Epithelial cell of esophagus (primary cell): ENCODE data around the gene BRWD1.
A peak's percentile ranks its signal among the peaks of the same experiment; 100 is the strongest.
"Not testable (repeated sequence)": the region's sequence is repeated elsewhere in the genome, so short reads cannot be mapped to it uniquely, and the experiment has no call there.

Source experiments
- DNase-seq: peaks from one replicate; pipeline ENCODE4 v3.0.0; 2010; ENCODE audit warnings: low read depth
- H3K4me3 ChIP-seq: 2 replicates; pipeline ENCODE4 v1.5.1; 2011; ENCODE audit warnings: mild to moderate bottlenecking, low read length, control low read depth
- TF ChIP-seq, protein P1 (sequence below): IDR thresholded peaks from 2 replicates; pipeline ENCODE4 v1.5.1; 2011; ENCODE audit warnings: low read depth, mild to moderate bottlenecking, low read length, control low read depth, inconsistent platforms; ENCODE audit not compliant: insufficient read depth; ENCODE audit errors: missing control alignments

The BRWD1 gene

GRCh38 chr21:39142972-39143371 is 170.5 kb downstream of the BRWD1 start:
- H3K4me3 ChIP-seq: no peak overlapping the region
- TF ChIP-seq, protein P1, sequence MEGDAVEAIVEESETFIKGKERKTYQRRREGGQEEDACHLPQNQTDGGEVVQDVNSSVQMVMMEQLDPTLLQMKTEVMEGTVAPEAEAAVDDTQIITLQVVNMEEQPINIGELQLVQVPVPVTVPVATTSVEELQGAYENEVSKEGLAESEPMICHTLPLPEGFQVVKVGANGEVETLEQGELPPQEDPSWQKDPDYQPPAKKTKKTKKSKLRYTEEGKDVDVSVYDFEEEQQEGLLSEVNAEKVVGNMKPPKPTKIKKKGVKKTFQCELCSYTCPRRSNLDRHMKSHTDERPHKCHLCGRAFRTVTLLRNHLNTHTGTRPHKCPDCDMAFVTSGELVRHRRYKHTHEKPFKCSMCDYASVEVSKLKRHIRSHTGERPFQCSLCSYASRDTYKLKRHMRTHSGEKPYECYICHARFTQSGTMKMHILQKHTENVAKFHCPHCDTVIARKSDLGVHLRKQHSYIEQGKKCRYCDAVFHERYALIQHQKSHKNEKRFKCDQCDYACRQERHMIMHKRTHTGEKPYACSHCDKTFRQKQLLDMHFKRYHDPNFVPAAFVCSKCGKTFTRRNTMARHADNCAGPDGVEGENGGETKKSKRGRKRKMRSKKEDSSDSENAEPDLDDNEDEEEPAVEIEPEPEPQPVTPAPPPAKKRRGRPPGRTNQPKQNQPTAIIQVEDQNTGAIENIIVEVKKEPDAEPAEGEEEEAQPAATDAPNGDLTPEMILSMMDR: no peak
- peak; percentile 36 for DNase-seq

GRCh38 chr21:39141502-39141901 is 171.9 kb downstream of the BRWD1 start:
- no peak overlapping the region for H3K4me3 ChIP-seq
- TF ChIP-seq, protein P1: no peak
- DNase-seq: no peak

DNA sequence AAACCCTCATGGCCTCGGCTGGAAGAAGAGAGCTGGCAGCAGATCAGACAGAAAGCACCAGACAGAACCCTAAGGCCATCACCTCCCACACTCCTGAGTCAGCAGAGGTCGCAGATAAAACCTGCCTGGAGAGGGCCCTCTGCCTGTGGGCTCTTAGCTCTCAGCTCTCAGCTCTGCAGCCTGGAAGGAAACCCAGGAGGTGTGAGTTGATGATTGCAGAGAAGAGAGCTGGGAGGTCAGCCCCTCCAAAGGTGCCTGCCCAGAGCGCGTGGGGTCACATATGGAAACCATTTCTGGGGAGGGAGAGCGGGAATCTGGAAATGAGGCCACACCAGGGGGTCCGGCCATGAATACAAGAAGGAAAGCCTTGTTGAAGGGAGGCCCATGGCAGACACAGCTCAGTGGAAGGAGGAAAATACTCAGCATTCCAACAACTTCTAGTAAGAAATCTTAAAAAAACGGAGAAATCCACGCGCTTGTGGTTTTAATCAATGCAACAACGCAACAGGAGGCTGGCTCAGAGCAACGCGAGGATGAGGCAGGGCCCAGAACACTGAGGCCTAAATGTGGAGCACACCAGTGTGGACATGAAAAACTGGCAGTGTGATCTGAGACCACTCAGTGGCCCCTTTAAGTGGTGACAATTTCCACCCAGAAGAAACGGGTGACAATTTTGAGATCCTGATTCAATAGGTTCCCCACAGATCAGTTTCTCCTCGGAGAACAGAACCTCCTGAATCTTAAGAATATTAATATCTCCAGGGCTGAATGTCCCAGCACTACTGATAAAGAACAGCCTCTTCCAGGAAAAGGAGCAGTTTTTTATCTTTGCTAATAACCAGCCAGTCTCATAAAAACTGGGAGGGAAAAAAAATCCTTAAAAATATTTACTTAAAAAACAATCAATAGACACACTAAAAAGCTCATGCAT is 175.9 kb downstream of the BRWD1 start:
- H3K4me3 ChIP-seq: no peak overlapping the region
- peak; percentile 61 for DNase-seq
- TF ChIP-seq, protein P1: no peak

DNA sequence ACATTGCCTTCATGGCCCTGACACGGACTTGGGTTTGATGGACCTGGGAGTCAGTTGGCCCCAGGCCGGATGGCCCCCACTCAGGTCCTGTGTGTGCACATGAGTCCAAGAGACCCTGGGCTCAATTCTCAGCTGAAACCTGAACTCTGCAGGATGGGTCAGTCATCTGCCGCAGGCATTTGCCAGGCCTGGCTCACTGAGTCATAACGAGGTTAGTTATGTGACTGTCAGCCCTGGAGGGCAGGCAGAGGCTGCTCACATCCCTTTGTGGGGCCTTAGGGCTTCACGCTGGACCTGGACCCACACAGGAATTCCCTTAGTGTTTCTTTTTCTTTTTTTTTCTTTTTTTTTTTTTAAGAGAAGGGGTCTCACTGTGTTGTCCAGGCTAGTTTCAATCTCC is 176.7 kb downstream of the BRWD1 start:
- TF ChIP-seq, protein P1: no peak
- no peak overlapping the region for H3K4me3 ChIP-seq
- peak; percentile 72 for DNase-seq

GRCh38 chr21:39136138-39136537 is 177.3 kb downstream of the BRWD1 start:
- not testable (repeated sequence) for H3K4me3 ChIP-seq
- TF ChIP-seq, protein P1: peak; percentile 61
- peak; percentile 70 for DNase-seq

GRCh38 chr21:39134288-39134810 is 179.1 kb downstream of the BRWD1 start:
- H3K4me3 ChIP-seq: no peak overlapping the region
- no peak for DNase-seq
- TF ChIP-seq, protein P1: no peak
